DND-41 (cell line): Measurements from ENCODE around the gene HDAC4.

Experiments
- CTCF ChIP-seq: IDR thresholded peaks from 2 replicates; pipeline ENCODE4 v1.5.1; 2012; ENCODE audit warnings: borderline replicate concordance, low read length, moderate library complexity, mild to moderate bottlenecking; ENCODE audit not compliant: poor library complexity, severe bottlenecking; ENCODE audit errors: extremely low read depth
- EZH2 ChIP-seq: IDR thresholded peaks from 3 replicates; pipeline ENCODE4 v1.6.1; 2012; ENCODE audit warnings: borderline replicate concordance, low read depth, mild to moderate bottlenecking, moderate library complexity, low read length, inconsistent platforms; ENCODE audit not compliant: severe bottlenecking

DNA sequence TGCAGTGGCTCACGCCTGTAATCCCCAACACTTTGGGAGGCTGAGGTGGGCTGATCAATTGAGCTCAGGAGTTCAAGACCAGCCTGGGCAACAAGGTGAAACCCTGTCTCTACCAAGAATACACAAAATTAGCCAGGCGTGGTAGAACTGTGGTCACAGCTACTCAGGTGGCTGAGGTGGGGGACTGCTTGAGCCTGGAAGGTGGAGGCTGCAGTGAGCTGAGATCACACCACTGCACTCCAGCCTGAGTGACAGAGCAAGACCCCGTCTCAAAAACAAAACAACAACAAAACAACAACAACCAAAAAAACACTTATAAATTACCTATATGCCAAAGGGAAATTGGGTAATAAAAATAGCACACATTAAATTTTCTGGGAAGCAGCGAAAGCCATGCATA is 141.6 kb downstream of the HDAC4 start:
- TF ChIP-seq CTCF (no peak), EZH2 (no peak)
